HepG2 (cell line): ENCODE data around the gene IGF2. TPM values are rescaled to one million over a fixed set of nuclear protein-coding genes. Genes with fewer than 3 reads are reported as not detected.
A peak's percentile ranks its signal among the peaks of the same experiment; 100 is the strongest.

Experiments
- ATAD3A ChIP-seq: sonication (generic); formaldehyde crosslinking; IDR thresholded peaks from 2 replicates; pipeline ENCODE4 v1.4.0; 2020; ENCODE audit warnings: missing genetic modification reagents
- ATF6 ChIP-seq: sonication (generic); formaldehyde crosslinking; conservative IDR thresholded peaks from 2 replicates; pipeline ENCODE4 v1.4.0; 2020; ENCODE audit warnings: missing genetic modification reagents
- HMGXB3 ChIP-seq: sonication (generic); formaldehyde crosslinking; IDR thresholded peaks from 2 replicates; pipeline ENCODE4 v1.4.0; 2020; ENCODE audit warnings: missing genetic modification reagents, borderline replicate concordance
- HNRNPH1 ChIP-seq: fragments of 200-400 bp; formaldehyde crosslinking; optimal IDR thresholded peaks from 2 replicates; pipeline ENCODE3; 2017; ENCODE audit warnings: mild to moderate bottlenecking, low read depth, low read length
- HOXA3 ChIP-seq: sonication (generic); formaldehyde crosslinking; IDR thresholded peaks from 2 replicates; pipeline ENCODE4 v1.5.0; 2020; ENCODE audit warnings: missing genetic modification reagents
- PRMT3 ChIP-seq: sonication (generic); formaldehyde crosslinking; IDR thresholded peaks from 2 replicates; pipeline ENCODE4 v1.8.1; 2022; ENCODE audit warnings: low read depth, mild to moderate bottlenecking, moderate library complexity, missing genetic modification reagents, borderline replicate concordance
- SP1 ChIP-seq, 2 experiments: fragments of 450-650 bp in 1 of 2; sonication (generic) in 1 of 2; formaldehyde crosslinking in 1 of 2; IDR thresholded peaks; 2 replicates each; pipeline versions ENCODE4 v1.4.0 to v1.6.1; 2016 to 2020; ENCODE audit warnings: missing genetic modification reagents in 1 of 2
- ZC3H13 ChIP-seq: sonication (generic); formaldehyde crosslinking; IDR thresholded peaks from 2 replicates; pipeline ENCODE4 v1.8.1; 2023; ENCODE audit warnings: mild to moderate bottlenecking, missing genetic modification reagents, moderate library complexity
- ZNF589 ChIP-seq: sonication (generic); formaldehyde crosslinking; conservative IDR thresholded peaks from 2 replicates; pipeline ENCODE4 v1.8.0; 2022; ENCODE audit warnings: mild to moderate bottlenecking, moderate library complexity, missing genetic modification reagents
- ZNF646 ChIP-seq: sonication (generic); formaldehyde crosslinking; IDR thresholded peaks from 2 replicates; pipeline ENCODE4 v1.9.0; 2021; ENCODE audit warnings: mild to moderate bottlenecking, missing genetic modification reagents
- ZNF747 ChIP-seq: sonication (generic); formaldehyde crosslinking; IDR thresholded peaks from 2 replicates; pipeline ENCODE4 v1.8.1; 2023; ENCODE audit warnings: missing genetic modification reagents, mild to moderate bottlenecking, borderline replicate concordance
- ZNF790 ChIP-seq: sonication (generic); formaldehyde crosslinking; IDR thresholded peaks from 2 replicates; pipeline ENCODE4 v1.8.0; 2022; ENCODE audit warnings: missing genetic modification reagents, mild to moderate bottlenecking, borderline replicate concordance
- polyA plus RNA-seq, 8 experiments: library from polyadenylated mRNA; depleted of rRNA in 3 of 8; stranded (reverse) in 7 of 8; unstranded in 1 of 8; fragments of >200 nt; fragmentation: Illumina TruSeq in 4 of 8; extraction: Trizol in 4 of 8; gene quantifications; 2 replicates each; pipeline versions ENCODE4 v1.2.1 to v1.2.3, GENCODE V29; 2011 to 2016; ENCODE audit warnings: low read depth in 4 of 8, missing spikeins in 1 of 8, mixed read lengths in 1 of 8; ENCODE audit not compliant: insufficient read depth in 1 of 8
- total RNA-seq, 5 experiments: library from RNA; depleted of rRNA; stranded (reverse); fragments of >200 nt; fragmentation: Illumina TruSeq; extraction: Trizol; gene quantifications; 2 replicates each; pipeline ENCODE4 v1.2.3, GENCODE V29; 2016; ENCODE audit warnings: low read depth in 1 of 5
- TF ChIP-seq, protein P1 (sequence below): sonication (generic); formaldehyde crosslinking; IDR thresholded peaks from 2 replicates; pipeline ENCODE4 v1.8.0; 2022; ENCODE audit warnings: low read depth, missing genetic modification reagents

Gene IGF2
- total and polyA plus RNA-seq, 2 of the 13 experiments (the other 11 are each of a cell fraction or from before 2014, with no cell fraction given) = 79.1 to 254 TPM

DNA sequence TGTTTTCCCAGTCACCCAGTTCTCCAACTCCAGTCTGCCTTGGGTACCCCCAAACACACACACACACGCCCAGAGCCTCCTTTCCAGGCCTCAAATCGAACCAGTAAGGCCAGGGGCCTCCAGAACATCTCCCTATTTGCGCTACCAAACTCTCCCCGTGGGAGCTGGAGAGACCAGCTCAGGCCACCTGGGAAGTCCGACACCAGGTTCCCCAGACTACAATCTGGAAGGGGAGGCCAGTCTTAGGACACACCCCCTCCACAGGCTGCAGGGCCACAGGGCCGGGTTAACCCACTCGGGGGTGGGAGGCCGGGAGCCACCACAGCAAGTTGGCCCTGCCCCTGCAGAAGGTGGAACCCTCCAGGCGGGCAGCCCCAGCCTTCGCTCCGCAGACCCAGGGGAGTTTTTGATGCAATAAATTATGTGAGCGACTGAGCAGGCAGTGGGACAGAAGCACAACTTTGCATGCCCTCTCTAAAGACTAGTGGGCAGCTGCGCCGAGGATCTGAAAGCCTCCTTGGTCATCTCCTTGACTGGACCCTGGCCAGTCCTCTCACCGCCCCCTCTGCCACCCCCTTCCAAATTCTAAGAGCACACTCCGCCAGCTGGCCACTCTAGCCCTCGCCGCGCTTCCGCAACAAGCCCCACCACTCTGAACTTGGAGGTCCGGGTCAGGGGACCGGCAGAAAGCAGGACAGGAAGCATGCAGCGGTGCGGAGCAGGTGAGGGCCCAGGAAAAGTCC, 2.8 kb downstream of the IGF2 start (continued):
- TF ChIP-seq ZNF589 (CRISPR knock-in tag) = no peak
- peak; percentile 22; the same call in 1 of the 2 replicates for TF ChIP-seq PRMT3 (CRISPR knock-in tag)
- TF ChIP-seq ZNF790 = no peak; the same call in 1 of the 2 replicates
- TF ChIP-seq HOXA3 (CRISPR knock-in tag) = no peak; the same call in 1 of the 2 replicates
- TF ChIP-seq ATF6 (CRISPR knock-in tag) = no peak
- TF ChIP-seq ZNF646 (CRISPR knock-in tag) = no peak
- no peak for TF ChIP-seq HNRNPH1
- no peak for TF ChIP-seq ATAD3A (CRISPR knock-in tag)
- peak; percentile 45; the same call in 1 of the 2 replicates for TF ChIP-seq ZC3H13 (CRISPR knock-in tag)
- no peak for TF ChIP-seq HMGXB3 (CRISPR knock-in tag)
- TF ChIP-seq, protein P1, sequence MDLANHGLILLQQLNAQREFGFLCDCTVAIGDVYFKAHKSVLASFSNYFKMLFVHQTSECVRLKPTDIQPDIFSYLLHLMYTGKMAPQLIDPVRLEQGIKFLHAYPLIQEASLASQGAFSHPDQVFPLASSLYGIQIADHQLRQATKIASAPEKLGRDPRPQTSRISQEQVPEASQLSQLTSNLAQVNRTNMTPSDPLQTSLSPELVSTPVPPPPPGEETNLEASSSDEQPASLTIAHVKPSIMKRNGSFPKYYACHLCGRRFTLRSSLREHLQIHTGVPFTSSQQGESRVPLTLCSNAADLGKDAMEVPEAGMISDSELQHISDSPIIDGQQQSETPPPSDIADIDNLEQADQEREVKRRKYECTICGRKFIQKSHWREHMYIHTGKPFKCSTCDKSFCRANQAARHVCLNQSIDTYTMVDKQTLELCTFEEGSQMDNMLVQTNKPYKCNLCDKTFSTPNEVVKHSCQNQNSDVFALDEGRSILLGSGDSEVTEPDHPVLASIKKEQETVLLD (CRISPR knock-in tag) = peak; percentile 29; the same call in 1 of the 2 replicates
- no peak for TF ChIP-seq SP1 (IDR thresholded peaks at IDR 0.05)
- no peak for TF ChIP-seq SP1 (CRISPR knock-in tag; IDR thresholded peaks at IDR 0.05)
- no peak; the same call in 1 of the 2 replicates for TF ChIP-seq ZNF747 (CRISPR knock-in tag)
